Lower lobe of right lung (tissue), 2 donors: ENCODE data around the gene KIF6. TPM values are rescaled to one million over a fixed set of nuclear protein-coding genes. Genes with fewer than 3 reads are reported as not detected.

Experiments used
- ATAC-seq, 2 donors: fragments of 200-7000 bp; cut with Tn5 transposase; one replicate each; pipeline ENCODE4 v1.9.1; 2020 to 2022; ENCODE audit warnings: mild to moderate bottlenecking in 2 of 2, moderate library complexity in 2 of 2
- DNase-seq: peaks from one replicate; pipeline ENCODE4 v3.0.0-alpha.2; 2020
- H3K27ac ChIP-seq: fragments of 200-600 bp; one replicate; pipeline ENCODE4 v1.8.0; 2022
- H3K27me3 ChIP-seq: fragments of 200-600 bp; one replicate; pipeline ENCODE4 v1.8.0; 2022; ENCODE audit warnings: low read depth
- H3K36me3 ChIP-seq: fragments of 200-600 bp; one replicate; pipeline ENCODE4 v1.8.0; 2022; ENCODE audit warnings: mild to moderate bottlenecking
- H3K4me1 ChIP-seq: fragments of 200-600 bp; one replicate; pipeline ENCODE4 v1.8.0; 2022
- H3K4me3 ChIP-seq: fragments of 200-600 bp; one replicate; pipeline ENCODE4 v1.8.0; 2022; ENCODE audit warnings: mild to moderate bottlenecking
- H3K9me3 ChIP-seq: fragments of 200-600 bp; one replicate; pipeline ENCODE4 v1.8.0; 2022
- CTCF ChIP-seq: fragments of 200-600 bp; IDR thresholded peaks from one replicate; pipeline ENCODE4 v1.8.0; 2022; ENCODE audit warnings: antibody characterized with exemption, mild to moderate bottlenecking
- intact Hi-C: fragments of 100-400 bp; cut with DNase I; formaldehyde crosslinking; loops from one replicate; pipeline ENCODE4 v1.11.0; 2022
- total RNA-seq: library from RNA; stranded (reverse); fragmentation: NEBNext Ultra II Directional; extraction: Animal tissue kit (Norgen Biotek cat#: 25700); gene quantifications from one replicate; pipeline ENCODE4 v1.2.1, GENCODE V29; 2021
- donor health status: DM: no; HTN: yes; CAD: no; lungs with severe emphysema.

KIF6 gene
- total RNA-seq, 1 donor from 2014 or later: 2.5 TPM

- ATAC-seq (no peak), DNase-seq (no peak)
- Histone ChIP-seq H3K27ac (no peak overlapping the region), H3K9me3 (no peaks in the 10 kb centered on the region), H3K4me3 (no peak overlapping the region), H3K4me1 (peaks cover 5% of the 10 kb centered on the region), H3K27me3 (no peaks in the 10 kb centered on the region), H3K36me3 (no peaks in the 10 kb centered on the region)
- no peak for TF ChIP-seq CTCF
- intact Hi-C loops: no loop called here
These were observed 158.8 kb downstream of the KIF6 start for GRCh38 chr6:39566456-39566855.

- no peak for ATAC-seq
- H3K4me3 ChIP-seq: no peak overlapping the region
- no peaks in the 10 kb centered on the region for H3K27me3 ChIP-seq
- TF ChIP-seq CTCF: no peak
- H3K4me1 ChIP-seq: peaks cover 5% of the 10 kb centered on the region
- intact Hi-C loops: no loop called here
- no peak for DNase-seq
- no peak overlapping the region for H3K27ac ChIP-seq
- H3K36me3 ChIP-seq: no peaks in the 10 kb centered on the region
- H3K9me3 ChIP-seq: no peaks in the 10 kb centered on the region
These were observed 159.3 kb downstream of the KIF6 start for GRCh38 chr6:39565956-39566355.

GRCh38 chr6:39563566-39564311 is 161.5 kb downstream of the KIF6 start:
- Histone ChIP-seq H3K4me1 (peaks cover 5% of the 10 kb centered on the region), H3K27ac (no peak overlapping the region), H3K4me3 (no peak overlapping the region), H3K36me3 (no peaks in the 10 kb centered on the region), H3K27me3 (no peaks in the 10 kb centered on the region), H3K9me3 (no peaks in the 10 kb centered on the region)
- intact Hi-C loops: no loop called here
- DNase-seq (no peak), ATAC-seq (no peak)
- no peak for TF ChIP-seq CTCF

- Histone ChIP-seq H3K27ac (no peak overlapping the region), H3K4me1 (peaks cover 5% of the 10 kb centered on the region), H3K4me3 (no peak overlapping the region), H3K36me3 (no peaks in the 10 kb centered on the region), H3K27me3 (no peaks in the 10 kb centered on the region), H3K9me3 (no peaks in the 10 kb centered on the region)
- ATAC-seq (peak; percentile 88 to 91), DNase-seq (peak; percentile 56)
- intact Hi-C loops: no loop called here
- no peak for TF ChIP-seq CTCF
These were observed 163.5 kb downstream of the KIF6 start for GRCh38 chr6:39561536-39562266.

GRCh38 chr6:39560915-39561314 is 164.3 kb downstream of the KIF6 start:
- Histone ChIP-seq H3K9me3 (no peaks in the 10 kb centered on the region), H3K27me3 (no peaks in the 10 kb centered on the region), H3K36me3 (no peaks in the 10 kb centered on the region), H3K4me3 (no peak overlapping the region), H3K4me1 (peaks cover 4% of the 10 kb centered on the region), H3K27ac (no peak overlapping the region)
- intact Hi-C loops: no loop called here
- ATAC-seq (no peak), DNase-seq (no peak)
- TF ChIP-seq CTCF: no peak
